Body of pancreas (tissue), 4 donors: Measurements from ENCODE around the gene CFAP69. TPM values are rescaled to one million over a fixed set of nuclear protein-coding genes. Genes with fewer than 3 reads are reported as not detected.

Experiments used
- ATAC-seq: fragments of 150-250 bp; one replicate; pipeline ENCODE4 v1.9.1; 2016
- DNase-seq, 4 donors: peaks; one replicate each; pipeline ENCODE4 v3.0.0-alpha.2; 2019
- H3K27ac ChIP-seq, 4 donors: fragments of 200-600 bp; sonication (generic); 1 replicate in 3 of 4; 2 replicates in 1 of 4; pipeline versions ENCODE4 v1.5.1 to v1.6.1; 2016 to 2019; ENCODE audit warnings: mild to moderate bottlenecking in 1 of 4, mixed read lengths in 1 of 4, moderate library complexity in 1 of 4
- H3K27me3 ChIP-seq, 2 donors: fragments of 200-600 bp; sonication (generic); one replicate each; pipeline ENCODE4 v1.6.0; 2016; ENCODE audit warnings: mild to moderate bottlenecking in 1 of 2
- H3K36me3 ChIP-seq, 2 donors: fragments of 200-600 bp; sonication (generic); replicated peaks in 1 of 2; 2 replicates each; pipeline ENCODE4 v1.5.1; 2016; ENCODE audit warnings: low read depth in 2 of 2; ENCODE audit not compliant: insufficient read depth in 1 of 2
- H3K4me1 ChIP-seq: fragments of 200-600 bp; sonication (generic); one replicate; pipeline ENCODE4 v1.6.0; 2016
- H3K4me3 ChIP-seq, 2 donors: fragments of 200-600 bp; sonication (generic); 1 replicate in 1 of 2; 2 replicates in 1 of 2; pipeline ENCODE4 v1.5.1; 2016 to 2019
- H3K9me3 ChIP-seq, 3 donors: fragments of 200-600 bp; sonication (generic); 1 replicate in 2 of 3; 2 replicates in 1 of 3; pipeline ENCODE4 v1.5.1; 2016
- CTCF ChIP-seq, 7 experiments: fragments of 450-650 bp in 4 of 7; fragments of 200-600 bp in 3 of 7; sonication (generic) in 3 of 7; IDR thresholded peaks; one replicate each; pipeline ENCODE4 v1.5.1; 2016 to 2019; ENCODE audit warnings: antibody characterized with exemption in 7 of 7
- POLR2A ChIP-seq, 3 donors: fragments of 450-650 bp; IDR thresholded peaks; one replicate each; pipeline ENCODE4 v1.6.1; 2016; ENCODE audit warnings: antibody characterized with exemption in 3 of 3, mild to moderate bottlenecking in 2 of 3
- WGBS, 2 donors: methylation state at CpG; one replicate each; pipeline ENCODE4 v1.1.5; 2017; 5-methylcytosine and 5-hydroxymethylcytosine counted together
- intact Hi-C: fragments of 100-400 bp; cut with DNase I; formaldehyde crosslinking; loops from one replicate; pipeline ENCODE4 v1.15.1; 2023
- total RNA-seq, 2 donors: library from RNA; depleted of rRNA; stranded (reverse); fragments of >200 nt; gene quantifications; one replicate each; pipeline ENCODE4 v1.1.0, GENCODE V29; 2016

CFAP69 gene
- total RNA-seq, 2 donors from 2014 or later = 16.6 to 26.4 TPM

DNA sequence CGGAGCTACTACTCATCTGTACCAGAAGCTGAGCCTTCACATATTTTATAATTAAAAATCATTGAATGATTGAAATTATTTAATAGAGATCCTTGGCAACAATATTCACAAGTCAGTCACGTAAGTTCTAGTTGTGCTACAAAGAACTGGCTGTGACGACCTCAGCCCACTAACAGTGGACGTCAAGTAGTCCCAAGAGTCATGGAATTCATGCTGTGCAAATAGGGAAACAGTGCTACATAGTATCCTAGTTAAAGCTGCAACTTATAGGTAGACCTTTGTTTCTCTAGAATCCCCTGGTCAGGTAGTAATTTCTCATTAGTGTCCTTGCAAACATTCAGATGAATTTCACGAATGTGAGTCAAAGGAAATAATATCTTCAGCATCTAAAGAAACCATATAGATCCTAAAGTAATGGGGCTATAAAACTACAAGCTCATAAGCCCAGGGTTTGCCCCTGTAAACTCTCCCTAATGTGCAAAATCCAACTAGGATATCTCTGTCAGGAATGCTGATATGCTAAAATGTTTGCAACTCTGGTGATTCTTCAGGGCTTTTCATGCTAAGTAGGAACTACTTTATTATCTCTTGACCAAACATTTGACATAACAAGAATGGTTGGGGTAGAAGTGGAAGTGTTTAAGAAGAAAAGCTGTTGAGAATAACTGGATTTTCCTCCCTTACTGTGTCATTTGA is 31.2 kb downstream of the CFAP69 start:
- no peak for ATAC-seq
- no peaks in the 10 kb centered on the region for H3K9me3 ChIP-seq
- H3K4me3 ChIP-seq = no peak overlapping the region
- H3K4me1 ChIP-seq = no peaks in the 10 kb centered on the region
- TF ChIP-seq CTCF (IDR thresholded peaks at IDR 0.05) (no peak), POLR2A (IDR thresholded peaks at IDR 0.05) (no peak)
- 65 to 80% methylated on average over 5 of the region's 5 CpGs for WGBS, 2 donors
- peaks cover 0 to 2% of the 10 kb centered on the region in 2 donors for H3K36me3 ChIP-seq
- DNase-seq = no peak
- no peaks in the 10 kb centered on the region for H3K27me3 ChIP-seq
- no peak overlapping the region for H3K27ac ChIP-seq
- intact Hi-C loops = no loop called here

DNA sequence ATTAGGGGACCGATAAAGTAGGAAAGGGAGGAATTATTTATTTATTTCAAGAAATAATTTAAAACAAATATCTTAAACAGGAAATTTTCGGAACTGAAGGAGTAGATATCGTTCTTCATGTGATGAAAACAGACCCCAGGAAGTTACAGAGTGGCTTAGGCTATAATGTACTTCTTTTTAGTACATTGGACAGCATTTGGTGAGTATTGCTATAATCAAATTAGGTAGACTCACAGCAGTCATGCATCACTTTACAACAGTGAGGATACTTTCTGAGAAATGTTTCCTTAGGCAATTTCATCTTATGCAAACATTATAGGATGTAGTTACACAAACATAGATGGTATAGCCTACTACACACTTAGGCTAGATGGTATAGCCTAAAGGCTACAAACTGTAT is 43.2 kb downstream of the CFAP69 start:
- Histone ChIP-seq H3K36me3 (no peaks in the 10 kb centered on the region), H3K4me1 (no peaks in the 10 kb centered on the region), H3K27me3 (no peaks in the 10 kb centered on the region), H3K27ac (no peak overlapping the region), H3K9me3 (no peaks in the 10 kb centered on the region), H3K4me3 (no peak overlapping the region)
- DNase-seq (no peak), ATAC-seq (no peak)
- TF ChIP-seq POLR2A (IDR thresholded peaks at IDR 0.05) = no peak
- no peak for TF ChIP-seq CTCF (IDR thresholded peaks at IDR 0.05)
- intact Hi-C loops = no loop called here
- WGBS, 2 donors = 81 to 95% methylated on average over 3 of the region's 3 CpGs

- no peak for ATAC-seq
- 89 to 91% methylated on average over 3 of the region's 3 CpGs for WGBS, 2 donors
Measured at GRCh38 chr7:90290244-90291113, 45.5 kb downstream of the CFAP69 start.

GRCh38 chr7:90298145-90299038 is 53.4 kb downstream of the CFAP69 start:
- Histone ChIP-seq H3K27ac (no peak overlapping the region), H3K27me3 (no peaks in the 10 kb centered on the region), H3K9me3 (no peaks in the 10 kb centered on the region), H3K4me1 (no peaks in the 10 kb centered on the region), H3K36me3 (no peaks in the 10 kb centered on the region), H3K4me3 (no peak overlapping the region)
- intact Hi-C loops = no loop called here
- DNase-seq (peak in 2 of 4 donors; percentile 8 to 13), ATAC-seq (peak; percentile 58)
- WGBS, 2 donors = 53 to 58% methylated on average over 5 of the region's 5 CpGs
- peak in 5 of 7 experiments; percentile 27 to 51 (median 43) for TF ChIP-seq CTCF (IDR thresholded peaks at IDR 0.05)
- no peak for TF ChIP-seq POLR2A (IDR thresholded peaks at IDR 0.05)

More at GRCh38 chr7:90290244-90291113, 45.5 kb downstream of the CFAP69 start:
- no peaks in the 10 kb centered on the region for H3K9me3 ChIP-seq
- H3K27ac ChIP-seq = no peak overlapping the region
- H3K4me1 ChIP-seq = no peaks in the 10 kb centered on the region
- no peak overlapping the region for H3K4me3 ChIP-seq
- H3K27me3 ChIP-seq = no peaks in the 10 kb centered on the region
- intact Hi-C loops = no loop called here
- TF ChIP-seq POLR2A (IDR thresholded peaks at IDR 0.05) (no peak), CTCF (IDR thresholded peaks at IDR 0.05) (no peak)
- H3K36me3 ChIP-seq = no peaks in the 10 kb centered on the region
- no peak for DNase-seq
